Testis (tissue), 3 donors: ENCODE data around the gene CCR6. TPM values are rescaled to one million over a fixed set of nuclear protein-coding genes. Genes with fewer than 3 reads are reported as not detected.

ENCODE experiments used
- DNase-seq: peaks from one replicate; pipeline ENCODE4 v3.0.0-alpha.2; 2019
- H3K27ac ChIP-seq, 2 donors: fragments of 200-600 bp; sonication (generic); one replicate each; pipeline ENCODE4 v1.5.1; 2019
- H3K27me3 ChIP-seq: fragments of 200-600 bp; sonication (generic); one replicate; pipeline ENCODE4 v1.5.1; 2019
- H3K36me3 ChIP-seq: fragments of 200-600 bp; sonication (generic); one replicate; pipeline ENCODE4 v1.5.1; 2017; ENCODE audit warnings: low read depth; ENCODE audit errors: missing control alignments
- H3K4me1 ChIP-seq: fragments of 200-600 bp; sonication (generic); one replicate; pipeline ENCODE4 v1.5.1; 2019
- H3K4me3 ChIP-seq, 2 donors: fragments of 200-600 bp; sonication (generic); one replicate each; pipeline ENCODE4 v1.5.1; 2017 to 2019
- H3K9me3 ChIP-seq: fragments of 200-600 bp; sonication (generic); one replicate; pipeline ENCODE4 v1.5.1; 2017
- POLR2A ChIP-seq: fragments of 450-650 bp; IDR thresholded peaks from one replicate; pipeline ENCODE4 v1.6.1; 2017; ENCODE audit warnings: antibody characterized with exemption, mild to moderate bottlenecking, moderate library complexity
- WGBS, 2 donors: methylation state at CpG; one replicate each; pipeline ENCODE4 v1.1.5; 2018; 5-methylcytosine and 5-hydroxymethylcytosine counted together
- intact Hi-C: fragments of 100-400 bp; cut with DNase I; formaldehyde crosslinking; loops from one replicate; pipeline ENCODE4 v1.15.1; 2023; ENCODE audit warnings: low total_unique reads
- polyA plus RNA-seq: library from polyadenylated mRNA; stranded (reverse); fragments of 350-450 nt; fragmentation: Illumina TruSeq; extraction: RNeasy Lipid Tissue Mini Kit (QIAGEN cat#74804); gene quantifications from one replicate; pipeline ENCODE4 v1.2.3, GENCODE V29; 2014; ENCODE audit warnings: low read depth, low replicate concordance; ENCODE audit not compliant: insufficient read depth
- total RNA-seq, 2 donors: library from RNA; depleted of rRNA; stranded (reverse); fragments of >200 nt; gene quantifications; one replicate each; pipeline ENCODE4 v1.2.3, GENCODE V29; 2016
- TF ChIP-seq, protein P1 (sequence below), 3 experiments: fragments of 450-650 bp in 2 of 3; fragments of 200-600 bp in 1 of 3; sonication (generic) in 1 of 3; IDR thresholded peaks; one replicate each; pipeline ENCODE4 v1.5.1; 2016 to 2019; ENCODE audit warnings: antibody characterized with exemption in 3 of 3, mild to moderate bottlenecking in 2 of 3, moderate library complexity in 1 of 3

CCR6 gene
- total and polyA plus RNA-seq, 3 donors from 2014 or later: 0.87 to 5.3 TPM; not detected in 1

DNA sequence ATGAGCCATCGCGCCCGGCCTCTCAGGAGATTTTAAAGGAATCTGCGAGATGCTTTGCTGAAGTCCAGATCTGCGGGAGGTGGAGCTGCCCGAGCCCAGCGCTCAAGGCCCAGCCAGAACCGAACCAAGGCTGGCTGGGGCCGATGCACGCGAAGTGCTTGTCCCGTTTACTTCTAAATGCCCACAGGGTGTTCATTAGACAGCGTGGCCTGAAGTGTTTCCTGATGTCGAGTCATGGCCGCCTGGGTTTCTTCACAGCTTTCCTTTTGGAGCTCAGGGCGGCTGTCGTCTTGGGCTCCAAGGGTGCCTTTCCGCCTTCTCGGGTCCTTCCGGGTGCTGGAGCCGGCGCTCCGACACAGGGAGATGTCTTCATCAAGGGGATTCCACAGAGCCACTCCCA, 25.1 kb upstream of the CCR6 start:
- Histone ChIP-seq H3K36me3 (no peaks in the 10 kb centered on the region), H3K4me1 (no peaks in the 10 kb centered on the region), H3K9me3 (no peaks in the 10 kb centered on the region), H3K27ac (no peak overlapping the region), H3K27me3 (no peaks in the 10 kb centered on the region), H3K4me3 (no peak overlapping the region)
- WGBS, 2 donors: 86 to 98% methylated on average over 15 to 23 of the region's 23 CpGs
- TF ChIP-seq, protein P1, sequence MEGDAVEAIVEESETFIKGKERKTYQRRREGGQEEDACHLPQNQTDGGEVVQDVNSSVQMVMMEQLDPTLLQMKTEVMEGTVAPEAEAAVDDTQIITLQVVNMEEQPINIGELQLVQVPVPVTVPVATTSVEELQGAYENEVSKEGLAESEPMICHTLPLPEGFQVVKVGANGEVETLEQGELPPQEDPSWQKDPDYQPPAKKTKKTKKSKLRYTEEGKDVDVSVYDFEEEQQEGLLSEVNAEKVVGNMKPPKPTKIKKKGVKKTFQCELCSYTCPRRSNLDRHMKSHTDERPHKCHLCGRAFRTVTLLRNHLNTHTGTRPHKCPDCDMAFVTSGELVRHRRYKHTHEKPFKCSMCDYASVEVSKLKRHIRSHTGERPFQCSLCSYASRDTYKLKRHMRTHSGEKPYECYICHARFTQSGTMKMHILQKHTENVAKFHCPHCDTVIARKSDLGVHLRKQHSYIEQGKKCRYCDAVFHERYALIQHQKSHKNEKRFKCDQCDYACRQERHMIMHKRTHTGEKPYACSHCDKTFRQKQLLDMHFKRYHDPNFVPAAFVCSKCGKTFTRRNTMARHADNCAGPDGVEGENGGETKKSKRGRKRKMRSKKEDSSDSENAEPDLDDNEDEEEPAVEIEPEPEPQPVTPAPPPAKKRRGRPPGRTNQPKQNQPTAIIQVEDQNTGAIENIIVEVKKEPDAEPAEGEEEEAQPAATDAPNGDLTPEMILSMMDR (IDR thresholded peaks at IDR 0.05): no peak
- DNase-seq: no peak
- intact Hi-C loops: no loop called here

DNA sequence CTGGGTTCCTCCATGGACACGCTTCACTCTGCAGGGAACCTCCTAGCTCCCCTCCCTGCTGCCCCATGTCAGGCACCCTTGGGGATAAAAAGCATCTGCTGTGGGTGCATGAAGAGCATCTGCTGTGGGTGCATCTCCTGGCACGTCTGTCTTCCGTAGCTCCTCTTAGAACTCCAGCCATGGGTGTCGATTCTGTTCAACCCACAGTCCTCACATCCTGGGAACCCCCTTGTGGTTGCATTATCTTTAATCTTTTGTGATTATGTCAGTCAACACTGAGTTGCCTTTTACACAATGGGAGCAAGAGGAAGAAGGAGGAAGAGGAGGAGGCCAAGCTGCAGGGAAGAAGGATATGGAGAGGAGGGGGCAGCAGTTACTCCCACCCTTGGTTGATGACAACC, 24.1 kb upstream of the CCR6 start:
- TF ChIP-seq, protein P1 (IDR thresholded peaks at IDR 0.05): no peak
- TF ChIP-seq POLR2A: no peak
- DNase-seq: no peak
- H3K36me3 ChIP-seq: no peaks in the 10 kb centered on the region
- 83 to 87% methylated on average over 4 of the region's 4 CpGs for WGBS, 2 donors
- no peak overlapping the region for H3K4me3 ChIP-seq
- H3K27me3 ChIP-seq: no peaks in the 10 kb centered on the region
- no peak overlapping the region for H3K27ac ChIP-seq
- H3K9me3 ChIP-seq: no peaks in the 10 kb centered on the region
- intact Hi-C loops: no loop called here
- H3K4me1 ChIP-seq: no peaks in the 10 kb centered on the region

DNA sequence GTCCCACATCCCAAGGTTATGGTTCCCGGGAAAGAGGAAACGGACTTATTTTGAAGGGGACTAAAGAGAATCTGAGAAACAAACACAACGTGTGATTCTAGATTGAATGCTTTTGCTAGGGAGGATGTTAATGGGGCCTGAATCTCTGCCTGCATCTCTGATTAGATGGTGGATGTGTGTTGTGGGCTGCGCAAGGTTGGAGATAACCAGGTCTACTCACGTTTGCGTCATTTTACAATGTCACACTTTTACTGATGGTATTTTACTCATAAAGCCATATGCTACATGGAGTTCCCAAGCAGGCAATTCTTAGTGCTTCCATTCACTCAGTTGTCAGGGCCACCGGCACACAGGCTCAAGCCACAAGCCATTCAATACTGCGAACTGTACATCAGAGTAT, 23.2 kb upstream of the CCR6 start:
- Histone ChIP-seq H3K36me3 (no peaks in the 10 kb centered on the region), H3K27ac (no peak overlapping the region), H3K4me1 (no peaks in the 10 kb centered on the region), H3K9me3 (no peaks in the 10 kb centered on the region), H3K4me3 (no peak overlapping the region), H3K27me3 (no peaks in the 10 kb centered on the region)
- TF ChIP-seq, protein P1 (IDR thresholded peaks at IDR 0.05): no peak
- no peak for TF ChIP-seq POLR2A
- WGBS, 2 donors: 90 to 92% methylated on average over 8 of the region's 8 CpGs
- no peak for DNase-seq
- intact Hi-C loops: no loop called here

DNA sequence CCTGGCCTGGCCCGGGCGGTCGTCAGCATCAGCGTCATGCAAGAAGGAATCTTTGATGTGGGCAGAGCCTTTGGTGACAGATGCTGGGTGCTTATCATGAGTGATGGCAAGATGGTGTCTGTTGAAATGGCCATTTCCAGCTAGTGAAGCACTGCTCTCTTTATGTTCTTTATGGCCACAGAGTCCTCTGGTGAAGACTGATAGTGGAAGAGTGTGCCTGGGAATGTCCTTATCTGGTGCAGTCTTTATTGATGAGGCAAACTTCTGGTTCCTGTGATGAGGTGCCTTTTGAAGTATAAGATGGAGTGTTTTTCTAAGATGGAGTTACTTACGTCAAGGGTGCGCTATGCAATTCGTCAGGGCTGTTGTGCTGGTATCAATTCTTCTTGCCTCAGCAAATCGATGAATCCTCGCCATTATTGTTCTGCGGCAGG, 22.6 kb upstream of the CCR6 start:
- Histone ChIP-seq H3K4me1 (no peaks in the 10 kb centered on the region), H3K27ac (no peak overlapping the region), H3K9me3 (no peaks in the 10 kb centered on the region), H3K27me3 (no peaks in the 10 kb centered on the region), H3K36me3 (no peaks in the 10 kb centered on the region), H3K4me3 (no peak overlapping the region)
- TF ChIP-seq POLR2A: no peak
- TF ChIP-seq, protein P1 (IDR thresholded peaks at IDR 0.05): no peak
- 75 to 82% methylated on average over 10 of the region's 10 CpGs for WGBS, 2 donors
- intact Hi-C loops: no loop called here
- no peak for DNase-seq

DNA sequence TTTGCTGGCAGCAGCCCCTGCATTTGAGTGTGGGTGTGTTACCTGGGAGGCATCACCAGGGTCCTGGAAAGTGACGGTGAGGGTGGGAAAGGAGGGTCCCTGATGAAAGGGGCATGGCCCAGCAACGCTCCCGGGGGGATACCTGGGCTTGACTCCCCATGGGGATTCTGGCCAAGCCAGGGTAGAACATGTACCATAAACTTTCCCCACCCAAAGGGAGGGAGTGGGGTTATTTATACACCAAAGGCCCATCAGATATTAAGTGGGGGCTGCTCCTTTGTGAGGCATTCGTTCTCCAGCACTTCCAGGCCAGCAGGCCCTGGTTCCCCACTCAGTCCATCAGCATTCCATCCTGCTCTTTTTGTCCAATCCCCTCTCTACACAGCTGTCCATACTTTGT, 20.6 kb upstream of the CCR6 start:
- H3K27me3 ChIP-seq: no peaks in the 10 kb centered on the region
- 67 to 82% methylated on average over 4 of the region's 4 CpGs for WGBS, 2 donors
- no peak overlapping the region for H3K4me3 ChIP-seq
- TF ChIP-seq, protein P1 (IDR thresholded peaks at IDR 0.05): no peak
- no peak for TF ChIP-seq POLR2A
- intact Hi-C loops: no loop called here
- H3K9me3 ChIP-seq: no peaks in the 10 kb centered on the region
- no peak overlapping the region for H3K27ac ChIP-seq
- DNase-seq: no peak
- no peaks in the 10 kb centered on the region for H3K4me1 ChIP-seq
- no peaks in the 10 kb centered on the region for H3K36me3 ChIP-seq
